ENCODE results near the gene FAM13A.
A peak's percentile ranks its signal among the peaks of the same experiment; 100 is the strongest.
"Not testable (repeated sequence)": the region's sequence is repeated elsewhere in the genome, so short reads cannot be mapped to it uniquely, and the experiment has no call there.

The FAM13A gene

DNA sequence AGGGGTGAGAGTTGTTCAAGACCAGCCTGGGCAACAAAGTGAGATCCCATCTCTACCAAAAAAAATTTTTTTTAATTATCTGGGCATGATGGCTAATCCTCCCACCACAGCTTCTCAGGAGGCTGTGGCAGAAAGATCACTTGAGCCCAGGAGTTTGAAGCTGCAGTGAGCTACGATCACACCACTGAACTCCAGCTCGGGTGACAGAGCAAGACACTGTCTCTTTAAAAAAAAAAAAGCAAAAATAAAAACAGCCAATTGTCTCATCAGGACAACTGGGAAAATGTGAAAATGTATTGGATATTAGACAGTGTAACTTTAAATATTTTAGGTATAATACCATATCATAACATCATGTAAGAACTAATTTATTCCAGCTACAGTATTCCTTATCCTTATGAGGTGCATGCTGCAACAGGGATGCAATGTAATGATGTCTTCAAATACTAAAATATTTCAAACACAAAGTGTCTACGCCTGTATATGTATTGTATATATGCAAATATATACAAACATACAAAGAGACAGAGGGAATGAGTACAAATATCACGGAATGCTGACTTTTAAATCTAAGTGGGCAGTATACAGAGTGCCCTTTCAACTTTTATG, 17.2 kb downstream of the FAM13A start:
- no peak for DNase-seq

DNA sequence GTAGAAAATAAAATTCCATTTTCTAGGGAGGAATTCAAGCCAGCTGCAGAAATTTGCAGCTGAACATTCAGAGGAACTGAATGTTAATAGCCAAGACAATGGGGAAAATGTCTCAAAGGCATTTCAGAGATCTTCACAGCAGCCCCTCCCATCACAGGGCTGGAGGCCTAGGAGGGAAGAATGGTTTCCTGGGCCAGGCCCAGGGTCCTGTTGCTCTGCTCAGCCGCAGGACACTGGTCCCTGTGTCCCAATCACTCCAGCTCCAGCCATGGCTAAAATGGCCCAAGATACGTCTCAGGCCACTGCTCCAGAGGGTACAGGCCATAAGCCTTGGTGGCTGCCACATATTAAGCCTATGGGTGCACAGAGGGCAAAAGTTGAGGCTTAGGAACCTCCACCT, 20.4 kb downstream of the FAM13A start:
- DNase-seq, result no peak

DNA sequence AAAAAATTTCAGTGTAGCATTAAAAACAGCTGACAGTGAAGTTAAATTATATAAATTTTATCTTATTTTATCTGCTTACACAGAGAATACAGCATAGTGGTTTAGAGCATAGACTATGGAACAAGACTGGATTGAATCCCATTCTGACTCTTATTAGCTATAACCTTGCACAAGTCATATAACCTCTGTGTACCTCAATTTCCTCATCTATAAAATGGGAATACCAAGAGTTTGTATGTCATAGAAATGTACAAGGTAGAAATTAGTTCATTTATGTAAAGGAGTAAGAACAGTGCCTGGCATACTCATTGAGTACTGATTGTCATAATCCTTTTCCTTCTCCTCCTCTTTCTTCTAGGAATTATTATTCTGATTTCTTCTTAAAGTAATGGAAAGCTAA, 25.7 kb downstream of the FAM13A start:
- DNase-seq, result no peak

DNA sequence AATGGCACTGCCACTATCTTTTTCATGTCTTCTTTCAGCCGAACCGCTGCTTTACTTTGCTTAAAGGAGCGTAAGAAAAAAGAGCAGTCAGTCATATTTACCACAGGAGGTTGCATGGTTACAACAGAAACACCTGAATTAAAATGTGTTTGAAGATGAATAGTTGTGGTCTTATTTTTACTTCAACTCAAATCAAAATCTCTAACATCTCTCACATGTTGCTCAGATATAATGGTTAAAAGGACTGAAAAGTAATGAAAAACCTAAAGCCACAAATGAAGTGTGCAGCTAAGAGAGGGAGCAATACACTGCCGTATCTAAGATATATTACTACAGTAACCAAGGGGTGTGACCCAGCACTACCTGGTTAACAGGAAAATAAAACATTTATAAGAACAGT, 27.4 kb downstream of the FAM13A start:
- DNase-seq, result no peak

DNA sequence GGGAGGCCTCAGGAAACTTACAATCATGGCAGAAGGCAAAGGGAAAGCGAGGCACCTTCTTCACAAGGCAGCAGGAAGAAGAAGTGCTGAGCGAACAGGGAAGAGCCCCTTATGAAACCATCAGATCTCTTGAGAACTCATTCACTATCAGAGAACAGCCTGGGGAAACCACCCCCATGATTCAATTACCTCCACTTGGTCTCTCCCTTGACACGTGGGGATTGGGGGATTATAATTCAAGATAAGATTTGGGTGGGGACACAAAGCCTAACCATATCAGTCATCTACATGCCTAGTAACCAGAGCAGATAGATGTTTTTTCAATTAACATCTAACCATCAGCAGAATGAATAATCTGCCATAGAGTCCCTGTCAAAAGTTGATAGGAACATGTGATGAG, 30.4 kb downstream of the FAM13A start:
- no peak for DNase-seq

DNA sequence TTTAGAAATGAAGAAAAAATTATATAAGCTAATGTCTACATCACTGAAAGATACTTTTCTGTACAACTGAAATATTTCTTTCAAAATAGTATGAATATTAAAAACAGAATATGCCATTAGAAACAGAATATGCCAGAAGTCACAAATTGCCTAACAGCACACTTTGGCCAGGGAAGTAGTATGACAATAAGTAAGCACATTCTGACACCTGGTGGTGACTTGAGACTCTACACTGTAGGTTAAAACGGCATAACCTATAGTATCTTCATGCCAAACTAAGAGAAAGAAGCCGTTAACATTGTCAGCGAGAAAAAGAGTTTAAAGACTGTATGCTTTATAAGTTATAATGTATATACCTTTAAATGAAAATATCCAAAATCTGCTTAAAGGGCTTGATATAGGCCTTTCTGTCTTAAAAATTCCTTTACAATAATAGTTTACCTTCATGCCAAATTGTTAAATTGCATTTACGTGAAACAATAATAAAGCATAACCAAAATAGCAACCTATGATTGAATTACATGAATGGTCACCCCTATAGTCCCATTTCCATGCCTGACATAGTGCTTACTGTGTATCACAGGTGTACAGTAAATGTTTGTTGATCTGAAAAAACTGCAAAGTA, 32.8 kb downstream of the FAM13A start:
- peak; percentile 78 for DNase-seq

DNA sequence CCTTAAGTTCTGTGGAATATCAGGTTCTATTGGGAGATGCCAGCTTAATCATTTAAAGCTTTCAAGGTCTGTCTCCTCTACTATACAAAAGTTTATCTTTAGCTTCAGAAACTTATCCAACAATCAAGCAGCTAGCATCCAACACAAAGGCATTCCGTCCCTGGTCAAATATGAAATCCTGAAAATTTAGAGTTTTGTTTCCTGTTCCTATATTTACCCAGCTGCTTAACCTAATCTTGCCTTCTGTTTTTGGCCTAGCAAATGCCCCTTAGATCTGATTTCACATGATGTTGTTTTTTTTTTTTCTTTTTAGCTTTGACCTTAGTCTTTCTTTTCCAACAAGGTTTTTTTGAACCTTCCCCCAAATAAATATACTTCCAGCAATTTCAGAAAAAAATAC, 33.8 kb downstream of the FAM13A start:
- no peak for DNase-seq

DNA sequence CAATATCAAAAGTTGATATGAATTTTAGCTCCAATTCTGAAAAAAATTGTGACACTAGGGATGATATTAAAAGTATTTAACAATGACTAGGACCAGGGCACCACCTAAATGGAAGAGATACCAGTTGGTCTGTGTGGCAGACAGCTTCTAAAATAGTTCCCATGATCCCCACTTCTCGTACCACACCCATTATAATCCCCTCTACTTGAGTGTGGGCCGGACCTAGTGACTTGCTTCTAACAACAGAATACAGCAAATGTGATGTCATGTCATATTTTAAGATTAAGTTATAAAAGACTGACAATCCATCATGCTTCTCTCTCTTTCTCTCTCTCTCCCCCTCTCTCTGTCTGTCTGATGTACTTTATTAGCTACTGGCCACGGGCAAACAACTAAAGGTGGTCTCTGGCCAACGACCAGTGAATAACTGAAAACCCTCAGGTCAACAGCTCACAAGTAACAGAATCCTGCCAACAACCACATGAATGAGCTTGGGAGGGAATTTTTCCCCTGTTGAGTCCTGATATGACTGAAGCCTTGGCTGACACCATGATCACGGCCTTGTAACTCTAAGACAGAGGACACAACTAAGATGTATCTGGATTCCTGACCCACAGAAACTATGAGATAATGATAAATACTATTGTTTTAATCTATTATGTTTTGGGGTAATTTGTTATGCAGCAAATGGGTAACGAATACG, 34.4 kb downstream of the FAM13A start:
- DNase-seq, result no peak

DNA sequence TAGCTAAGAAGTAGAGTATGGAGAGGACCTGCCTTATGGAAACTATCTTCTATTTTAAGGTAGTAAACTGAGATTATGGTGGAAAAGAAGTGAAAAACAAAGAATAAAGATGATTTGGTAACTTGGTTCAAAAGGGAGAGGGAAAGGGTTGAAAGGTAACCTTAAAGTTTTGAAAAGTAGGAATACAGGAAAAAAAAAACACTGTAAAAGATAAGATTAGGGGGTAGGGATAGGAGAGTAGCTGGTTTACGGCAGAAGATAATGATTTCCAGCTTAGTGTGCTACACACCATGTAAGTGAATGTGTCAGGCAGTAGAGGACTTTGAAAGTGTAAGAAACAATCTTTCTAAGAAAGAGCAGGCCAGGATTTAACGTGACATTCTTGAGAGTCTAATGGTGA, 35.3 kb downstream of the FAM13A start:
- DNase-seq, result no peak

DNA sequence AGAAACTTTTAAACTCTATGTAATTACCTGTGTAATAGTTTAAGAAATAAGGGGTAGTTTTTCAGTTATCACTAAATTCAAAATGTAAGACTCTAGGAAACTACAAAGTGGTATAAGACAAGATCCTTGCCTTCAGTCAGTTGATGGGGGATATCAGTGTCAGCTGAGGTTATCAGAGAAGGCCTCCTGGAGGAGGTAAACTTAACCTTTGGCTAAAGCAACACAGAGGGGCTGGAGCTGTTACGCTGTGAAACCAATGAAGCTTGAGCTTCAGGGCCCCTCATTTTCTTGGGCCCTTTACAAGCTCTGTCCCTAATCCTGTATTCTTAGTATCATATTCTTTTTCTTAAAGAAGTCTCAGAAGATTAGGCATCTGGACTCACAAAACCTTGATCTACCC, 35.9 kb downstream of the FAM13A start:
- no peak for DNase-seq

DNA sequence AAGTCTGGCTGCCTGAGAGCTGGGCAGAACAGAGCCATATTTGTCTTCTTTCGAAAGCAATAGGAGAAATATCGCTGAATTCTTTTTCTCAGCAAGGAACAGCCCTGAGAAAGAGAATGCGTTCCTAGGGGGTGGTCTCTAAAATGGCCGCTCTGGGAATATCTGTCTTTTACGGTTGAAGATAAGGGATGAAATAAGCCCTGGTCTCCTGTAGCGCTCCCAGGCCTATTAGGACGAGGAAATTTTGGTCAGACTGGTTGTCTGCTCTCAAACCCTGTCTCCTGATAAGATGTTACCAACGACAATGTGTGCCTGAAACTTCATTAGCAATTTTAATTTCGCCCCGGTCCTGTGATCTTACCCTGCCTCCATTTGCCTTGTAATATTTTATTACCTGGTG, 42.1 kb downstream of the FAM13A start:
- DNase-seq, result not testable (repeated sequence)

DNA sequence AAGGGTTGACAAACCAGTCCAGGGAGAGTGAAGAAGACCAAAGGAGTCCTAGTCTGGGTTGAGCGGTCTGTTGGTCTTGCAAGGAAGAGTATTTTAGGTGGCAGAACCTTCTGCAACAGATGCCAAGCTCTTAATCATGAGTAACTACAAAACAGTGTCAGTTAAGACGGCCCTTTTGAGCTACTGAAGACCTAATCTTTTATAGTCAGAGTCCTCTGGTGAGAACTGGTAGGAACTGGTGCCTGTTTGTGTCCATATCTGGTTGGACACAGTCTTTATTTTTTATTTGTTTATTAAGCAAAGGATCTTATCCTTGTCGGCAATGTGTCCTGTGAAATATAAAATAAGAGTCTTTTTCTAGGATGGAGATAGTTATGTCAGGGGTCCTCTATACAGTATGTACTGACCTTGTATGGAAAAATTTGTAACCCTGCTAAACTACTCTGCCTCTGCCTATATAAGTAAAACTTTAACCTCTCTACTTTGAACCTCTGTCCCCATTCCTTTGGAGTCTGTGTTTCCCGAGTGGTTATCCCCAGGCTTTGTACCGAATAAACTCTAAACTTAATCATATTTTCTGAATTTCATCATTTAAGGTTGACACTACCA, 47.1 kb downstream of the FAM13A start:
- DNase-seq, result no peak

DNA sequence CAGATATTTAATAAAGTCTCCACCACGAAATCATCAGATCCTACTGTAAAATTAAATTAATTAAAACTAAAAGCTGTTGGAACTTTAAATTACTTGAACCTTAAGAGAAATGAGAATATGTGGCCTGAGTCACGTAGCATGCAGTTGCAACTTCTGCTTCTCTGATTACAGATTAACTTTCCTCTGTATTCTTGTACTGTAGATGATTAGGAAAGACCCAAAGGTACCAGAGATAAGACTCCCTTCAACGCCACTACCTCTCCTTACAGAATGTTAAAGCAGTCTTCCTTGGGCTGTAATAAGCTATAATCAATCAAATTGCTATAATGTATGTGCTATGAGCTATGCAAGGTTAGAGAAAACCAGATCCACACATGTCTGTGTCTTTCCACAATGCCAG, 47.9 kb downstream of the FAM13A start:
- DNase-seq, result no peak

DNA sequence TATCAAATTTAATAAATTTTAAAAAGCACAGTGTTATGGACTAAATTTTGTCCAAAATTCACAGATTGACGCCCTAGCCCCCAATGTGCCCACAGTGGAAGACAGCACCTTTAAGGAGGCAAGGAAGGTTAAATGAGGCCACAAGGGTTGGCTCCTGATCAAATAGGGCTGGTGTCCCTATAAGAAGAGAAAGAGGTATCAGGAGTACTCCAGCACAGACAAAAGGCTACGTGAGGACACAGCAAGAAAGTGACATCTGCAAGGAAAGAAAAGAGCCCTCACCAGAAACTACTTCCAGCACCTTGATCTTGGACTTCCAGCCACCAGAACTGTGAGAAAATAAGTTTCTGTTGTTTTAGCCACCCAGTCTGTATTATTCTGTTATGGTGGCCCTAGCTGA, 48.8 kb downstream of the FAM13A start:
- DNase-seq, result no peak

DNA sequence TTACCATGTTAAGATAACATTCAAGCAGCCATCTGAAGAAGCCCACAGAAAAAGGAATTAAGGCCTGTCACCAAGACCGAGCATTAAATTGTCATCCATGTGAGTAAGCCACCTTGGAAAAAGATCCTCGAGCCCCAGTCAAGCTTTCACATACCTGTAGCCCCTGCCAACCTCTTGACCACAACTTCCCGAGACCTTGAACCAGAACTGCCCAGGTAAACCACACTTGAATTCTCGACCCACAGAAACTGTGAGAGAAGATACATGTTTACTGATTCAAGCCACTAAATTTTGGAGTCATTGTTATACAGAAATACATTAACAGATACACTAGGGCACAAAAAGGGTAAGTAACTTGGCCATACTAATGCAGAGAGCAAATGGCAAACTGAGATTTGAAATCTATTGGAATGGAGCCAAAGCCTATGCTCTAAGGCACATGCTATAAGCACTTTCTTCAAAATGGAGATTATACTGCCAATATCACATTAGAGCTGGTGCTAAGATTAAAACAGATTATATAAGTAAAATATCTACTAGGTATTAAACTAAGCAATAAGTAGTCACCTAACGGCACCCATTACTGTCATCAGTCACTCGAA, 49.5 kb downstream of the FAM13A start:
- no peak for DNase-seq

DNA sequence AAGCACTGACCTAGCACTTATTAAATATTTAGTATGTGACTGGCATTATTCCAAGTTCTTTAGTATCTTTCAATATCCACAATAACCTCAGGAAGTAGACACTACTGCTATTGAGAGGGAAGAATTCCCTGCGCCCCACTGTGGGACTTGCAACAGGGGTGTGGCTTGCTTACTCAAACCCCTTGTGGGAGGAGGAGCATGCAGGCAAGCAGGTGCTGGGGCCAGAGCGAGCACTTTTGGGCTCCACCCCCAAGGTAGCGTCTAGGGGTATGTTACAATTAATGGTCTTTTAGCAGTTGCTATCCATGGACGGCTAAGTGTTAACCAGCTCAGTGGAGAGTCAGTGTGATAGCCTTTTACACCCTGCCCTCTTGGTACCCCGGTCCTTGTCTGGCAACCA, 50.7 kb downstream of the FAM13A start:
- DNase-seq, result peak; percentile 27

DNA sequence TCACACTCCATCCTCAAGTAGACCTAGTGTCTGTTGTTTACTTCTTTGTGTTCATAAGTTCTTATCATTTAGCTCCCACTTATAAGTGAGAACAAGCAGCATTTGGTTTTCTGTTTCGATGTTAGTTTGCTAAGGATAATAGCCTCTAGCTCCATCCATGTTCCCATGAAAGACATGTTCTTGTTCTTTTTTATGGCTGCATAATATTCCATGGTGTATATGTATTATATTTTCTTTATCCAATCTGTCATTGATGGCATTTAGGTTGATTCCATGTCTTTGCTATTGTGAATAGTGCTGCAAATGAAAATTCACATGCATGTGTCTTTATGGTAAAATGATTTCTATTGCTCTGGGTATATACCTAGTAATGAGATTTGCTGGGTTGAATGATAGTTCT, 51.9 kb downstream of the FAM13A start:
- DNase-seq, result not testable (repeated sequence)

DNA sequence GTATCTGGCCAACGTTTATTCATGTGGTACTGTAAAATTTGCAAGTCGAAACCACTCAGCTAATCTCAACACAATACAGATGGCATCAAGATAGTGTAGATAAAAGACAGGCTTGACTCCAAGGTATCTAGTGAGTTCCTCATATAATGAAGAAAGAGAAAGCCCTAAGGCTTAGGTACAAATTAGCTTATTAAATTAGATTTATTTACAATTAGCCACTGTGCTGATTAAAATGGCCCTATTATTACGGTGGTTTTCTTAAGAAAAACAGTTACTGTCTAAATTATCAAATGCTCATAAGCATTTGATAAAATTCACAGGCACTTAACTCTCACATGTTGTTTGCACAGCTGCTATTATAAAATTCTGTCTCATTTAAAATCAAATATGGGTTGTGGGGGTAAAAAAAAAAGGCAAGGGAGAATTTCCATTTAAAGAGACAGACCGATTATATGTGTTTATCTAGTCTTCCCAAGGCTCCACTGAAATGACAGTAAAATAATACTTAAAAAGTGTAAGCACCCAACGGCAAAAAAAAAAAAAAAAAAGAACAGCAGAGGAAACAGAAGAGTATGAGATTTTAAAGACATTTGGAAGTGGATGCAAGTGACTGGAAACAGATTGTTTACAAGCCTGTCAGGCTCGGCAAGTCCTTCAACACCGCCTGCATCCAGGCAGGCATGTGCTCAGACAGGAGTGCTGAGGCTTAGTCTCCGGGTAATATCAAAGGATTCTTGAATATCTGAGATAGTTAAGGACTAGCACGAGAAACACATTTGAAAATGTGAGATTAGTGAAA, 55.1 kb downstream of the FAM13A start:
- DNase-seq, result peak; percentile 73

DNA sequence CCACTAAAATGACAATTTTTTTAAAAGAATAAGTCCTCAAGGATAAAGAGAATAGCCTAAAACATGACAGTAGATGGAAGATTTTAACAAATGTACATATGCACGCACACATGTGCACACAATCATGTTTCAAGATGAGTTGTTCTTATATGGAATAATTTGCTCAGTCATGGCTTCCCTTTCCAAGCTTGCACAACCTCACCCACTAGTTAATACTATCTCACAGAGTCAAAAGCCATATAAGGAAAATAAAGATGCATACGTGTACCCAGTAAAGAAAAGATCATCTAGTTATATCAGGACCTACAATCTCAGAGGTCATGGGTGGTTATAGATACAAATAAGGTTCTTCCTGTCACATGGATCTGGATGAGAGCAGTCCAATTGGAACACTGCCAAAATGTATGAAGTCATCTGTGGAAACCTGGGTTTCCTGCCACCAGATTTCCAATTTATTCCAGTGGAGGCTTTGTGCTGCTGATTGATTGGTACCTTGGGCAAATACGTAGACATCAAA, 56.1 kb downstream of the FAM13A start:
- DNase-seq, result peak; percentile 99

DNA sequence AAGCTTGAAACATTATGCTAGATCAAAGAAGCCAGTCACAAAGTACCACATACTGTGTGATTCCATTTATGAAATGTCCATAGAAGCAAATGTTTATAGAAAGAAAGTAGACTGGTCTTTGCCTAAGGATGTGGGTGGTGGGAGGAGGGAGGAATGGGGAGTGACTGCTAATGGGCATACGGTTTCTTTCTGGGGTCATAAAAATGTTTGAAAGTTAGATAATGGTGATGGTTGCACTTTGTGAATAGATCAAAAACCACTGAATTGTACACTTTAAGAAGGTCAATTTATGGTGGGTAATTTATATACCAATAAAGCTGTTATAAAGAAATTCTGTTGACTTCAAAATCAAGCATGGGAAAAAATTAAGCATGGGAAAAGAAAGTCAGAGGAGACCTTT, 56.6 kb downstream of the FAM13A start:
- no peak for DNase-seq

DNA sequence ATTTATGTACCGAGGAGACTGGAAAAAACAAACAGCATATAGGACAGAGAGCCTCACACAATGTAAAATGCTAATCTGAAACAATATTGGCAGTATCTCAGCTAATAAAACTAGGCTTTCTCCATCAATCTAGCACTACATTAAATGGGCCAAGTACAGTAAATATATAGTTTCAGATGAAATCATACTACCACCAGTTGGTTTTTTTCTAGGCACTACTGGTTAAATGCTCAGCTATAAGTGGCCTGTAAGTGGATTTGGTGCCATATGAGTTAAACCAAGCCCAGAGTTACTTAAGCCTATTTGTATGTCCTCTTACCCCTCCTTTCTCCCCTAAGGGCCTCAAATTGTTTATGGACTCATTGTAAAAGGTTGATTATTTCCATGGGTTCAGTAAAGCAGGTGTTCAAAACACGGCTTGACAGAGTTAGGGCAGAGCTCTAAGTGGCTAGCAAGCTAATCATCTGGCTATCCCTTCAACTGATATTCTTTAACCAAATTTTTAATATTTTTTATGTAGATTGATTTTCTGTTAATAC, 57.5 kb downstream of the FAM13A start:
- peak; percentile 79 for DNase-seq

DNA sequence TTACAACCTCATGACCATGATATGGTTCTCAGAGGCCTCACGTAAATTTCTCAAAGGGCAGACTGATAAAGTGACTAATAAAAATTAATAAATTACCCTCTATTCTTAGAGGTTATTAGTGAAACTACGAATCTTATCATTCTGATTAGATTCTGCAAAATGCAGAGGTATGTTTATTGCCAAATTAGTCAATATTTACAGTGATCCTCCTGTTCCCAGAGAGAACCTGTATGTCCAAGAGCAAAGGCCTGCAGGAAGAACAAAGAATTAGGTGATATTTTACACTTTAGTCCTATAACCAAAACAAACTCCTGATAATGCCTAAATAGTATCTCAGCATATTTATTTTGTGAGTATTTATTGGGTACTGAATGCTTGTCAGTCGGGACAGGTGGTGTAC, 58.1 kb downstream of the FAM13A start:
- no peak for DNase-seq
